ENCODE measurements around the gene CD3E.

- TF ChIP-seq EZH2 (IDR thresholded peaks at IDR 0.05) (no peak), POLR2AphosphoS5 (IDR thresholded peaks at IDR 0.05; ENCODE audit: borderline replicate concordance, low read depth, low read length) (no peak)
These were observed 35.9 kb downstream of the CD3E start for GRCh38 chr11:118340449-118340848.

All from SK-N-MC (cell line).